HepG2 (cell line): Measurements from ENCODE around the gene IDUA. TPM values are rescaled to one million over a fixed set of nuclear protein-coding genes. Genes with fewer than 3 reads are reported as not detected.

Experiments used
- ATAC-seq: fragments of 200-7000 bp; cut with Tn5 transposase; 3 replicates; pipeline ENCODE4 v1.9.1; 2020; ENCODE audit warnings: mild to moderate bottlenecking, moderate library complexity
- BruUV-seq: library from RNA; stranded (reverse); fragments of 400-500 nt; replicated peaks from 2 replicates; lab custom pipeline; 2021; lab: Mats Ljungman, UMichigan
- CTCF ChIA-PET: fragments of 300-600 bp; formaldehyde crosslinking; extraction: SDS; loops from one replicate; lab custom pipeline; 2021; ENCODE audit warnings: low total read pairs, inconsistent platforms, low intra/inter-chr PET ratio; lab: Yijun Ruan, JAX
- POLR2A ChIA-PET: fragments of 350-600 bp; sonication (Branson Sonifier 250); formaldehyde crosslinking; loops from one replicate; lab custom pipeline; 2020; ENCODE audit warnings: antibody characterized with exemption, inconsistent platforms; lab: Yijun Ruan, JAX
- DNase-seq: peaks from one replicate; pipeline ENCODE4 v3.0.0-alpha.2; 2015; ENCODE audit warnings: low spot score
- FAIRE-seq: peaks from 3 replicates; lab custom pipeline; 2011; peaks lifted over from hg19 to GRCh38; lab: Jason Lieb, UNC
- H2AFZ ChIP-seq: one replicate; pipeline ENCODE4 v1.6.1; 2011; ENCODE audit warnings: low read length, inconsistent platforms
- H3K27ac ChIP-seq: fragments of 300-600 bp; 3 replicates; pipeline ENCODE4 v1.8.0; 2011; ENCODE audit warnings: mixed run types, mild to moderate bottlenecking, mixed read lengths, low read length, inconsistent platforms; ENCODE audit not compliant: insufficient read depth; ENCODE audit errors: extremely low read length
- H3K27me3 ChIP-seq, 2 experiments: fragments of 200-600 bp in 1 of 2; 2 replicates in 1 of 2; 3 replicates in 1 of 2; pipeline versions ENCODE4 v1.6.0 to v1.8.0; 2011; ENCODE audit warnings: low read length in 2 of 2, mild to moderate bottlenecking in 2 of 2, moderate library complexity in 2 of 2, inconsistent platforms in 1 of 2; ENCODE audit not compliant: insufficient read depth in 2 of 2, control insufficient read depth in 1 of 2
- H3K36me3 ChIP-seq, 2 experiments: fragments of 200-600 bp in 1 of 2; replicated peaks in 1 of 2; 2 replicates in 1 of 2; 3 replicates in 1 of 2; pipeline versions ENCODE4 v1.5.1 to v1.8.0; 2011; ENCODE audit warnings: low read length in 2 of 2, inconsistent platforms in 1 of 2; ENCODE audit not compliant: insufficient read depth in 2 of 2, control insufficient read depth in 1 of 2
- H3K4me1 ChIP-seq: 2 replicates; pipeline ENCODE4 v1.5.1; 2012; ENCODE audit warnings: low read length, inconsistent platforms; ENCODE audit not compliant: insufficient read depth
- H3K4me2 ChIP-seq: 2 replicates; pipeline ENCODE4 v1.6.0; 2011; ENCODE audit warnings: low read depth, low read length, inconsistent platforms
- H3K4me3 ChIP-seq, 3 experiments: fragments of 200-600 bp in 1 of 3; sonication (generic), shearing (Covaris generic) in 1 of 3; replicated peaks in 1 of 3; 2 replicates each; pipeline ENCODE4 v1.5.1; 2011 to 2016; ENCODE audit warnings: low read length in 3 of 3, inconsistent platforms in 2 of 3, low read depth in 2 of 3, mild to moderate bottlenecking in 2 of 3, control low read depth in 1 of 3, mixed read lengths in 1 of 3; ENCODE audit not compliant: insufficient read depth in 1 of 3
- H3K79me2 ChIP-seq: one replicate; pipeline ENCODE4 v1.6.1; 2011; ENCODE audit warnings: low read length, inconsistent platforms; ENCODE audit not compliant: insufficient read depth
- H3K9ac ChIP-seq: 2 replicates; pipeline ENCODE4 v1.6.0; 2011; ENCODE audit warnings: mild to moderate bottlenecking, low read depth, low read length, inconsistent platforms; ENCODE audit not compliant: insufficient read depth
- H3K9me3 ChIP-seq: 2 replicates; pipeline ENCODE4 v1.5.1; 2012; ENCODE audit warnings: mild to moderate bottlenecking, low read length
- H4K20me1 ChIP-seq: 2 replicates; pipeline ENCODE4 v1.6.0; 2011; ENCODE audit warnings: inconsistent platforms, mild to moderate bottlenecking, low read length, moderate library complexity; ENCODE audit not compliant: insufficient read depth
- AGO2 ChIP-seq: fragments of 200-400 bp; formaldehyde crosslinking; optimal IDR thresholded peaks from 2 replicates; pipeline ENCODE3; 2017; ENCODE audit warnings: mild to moderate bottlenecking, low read depth, low read length, moderate library complexity
- HNRNPL ChIP-seq: fragments of 200-400 bp; formaldehyde crosslinking; IDR thresholded peaks from 2 replicates; pipeline ENCODE4 v1.6.1; 2017; ENCODE audit warnings: mild to moderate bottlenecking, low read depth, low read length
- TEF ChIP-seq: sonication (generic); formaldehyde crosslinking; IDR thresholded peaks from 2 replicates; pipeline ENCODE4 v1.5.0; 2020; ENCODE audit warnings: missing genetic modification reagents
- ZBTB33 ChIP-seq: sonication (generic); formaldehyde crosslinking; IDR thresholded peaks from 2 replicates; pipeline ENCODE4 v1.4.0; 2020; ENCODE audit warnings: missing genetic modification reagents
- WGBS: methylation state at CpG from one replicate; pipeline ENCODE4 v1.1.6; 2017; ENCODE audit warnings: low lambda C conversion rate; 5-methylcytosine and 5-hydroxymethylcytosine counted together
- in situ Hi-C: cut with HindIII; loops from 2 replicates; pipeline ENCODE4 v1.10.0; 2017; ENCODE audit warnings: low pct_unique_long_range_greater_than_20kb; ENCODE audit not compliant: extremely low pct_ligation_motif_present
- intact Hi-C: fragments of 100-400 bp; cut with micrococcal nuclease; formaldehyde crosslinking; loops from one replicate; pipeline ENCODE4 v1.10.0; 2022; ENCODE audit not compliant: unreplicated experiment
- polyA plus RNA-seq, 8 experiments: library from polyadenylated mRNA; depleted of rRNA in 3 of 8; stranded (reverse) in 7 of 8; unstranded in 1 of 8; fragments of >200 nt; fragmentation: Illumina TruSeq in 4 of 8; extraction: Trizol in 4 of 8; gene quantifications; 2 replicates each; pipeline versions ENCODE4 v1.2.1 to v1.2.3, GENCODE V29; 2011 to 2016; ENCODE audit warnings: low read depth in 4 of 8, missing spikeins in 1 of 8, mixed read lengths in 1 of 8; ENCODE audit not compliant: insufficient read depth in 1 of 8
- total RNA-seq, 5 experiments: library from RNA; depleted of rRNA; stranded (reverse); fragments of >200 nt; fragmentation: Illumina TruSeq; extraction: Trizol; gene quantifications; 2 replicates each; pipeline ENCODE4 v1.2.3, GENCODE V29; 2016; ENCODE audit warnings: low read depth in 1 of 5

Gene IDUA
- total and polyA plus RNA-seq, 2 of the 13 experiments (the other 11 are each of a cell fraction or from before 2014, with no cell fraction given), result 0.77 to 1.0 TPM

GRCh38 chr4:957581-958313, 29.1 kb upstream of the IDUA start:
- in situ Hi-C loops, result no loop called here
- no peak for DNase-seq

More at GRCh38 chr4:957581-958313, 29.1 kb upstream of the IDUA start:
- Histone ChIP-seq H3K27me3 (no peaks in the 10 kb centered on the region), H4K20me1 (no peaks in the 10 kb centered on the region), H3K36me3 (0 out of 5 replicates have a peak, but pooled peaks cover 0 to under 1% of the 10 kb centered on the region in 2 experiments), H3K79me2 (no peaks in the 10 kb centered on the region), H2AFZ (no peak overlapping the region), H3K4me1 (no peaks in the 10 kb centered on the region), H3K27ac (no peak overlapping the region), H3K4me3 (no peak overlapping the region), H3K9me3 (no peaks in the 10 kb centered on the region), H3K4me2 (no peak overlapping the region), H3K9ac (no peak overlapping the region)
- no peak for FAIRE-seq
- no peak for ATAC-seq
- BruUV-seq, result no TSS peak
- CTCF ChIA-PET, result no interaction called here
- 92% methylated on average over 35 of the region's 45 CpGs for WGBS
- TF ChIP-seq ZBTB33 (CRISPR knock-in tag) (peak; percentile 45; the same call in 1 of the 2 replicates), AGO2 (peak; percentile 81), HNRNPL (0 out of 2 replicates have a peak, but pooled peaks have one; percentile 40), TEF (no peak)
- POLR2A ChIA-PET, result no interaction called here
- intact Hi-C loops, result no loop called here
